GM23248 (cell line): ENCODE data around the gene ZSCAN1.

Experiments used
- EZH2 ChIP-seq: fragments of 200-600 bp; sonication (generic); IDR thresholded peaks from 2 replicates; pipeline ENCODE4 v1.6.1; 2018; ENCODE audit warnings: antibody characterized with exemption, mild to moderate bottlenecking; ENCODE audit not compliant: insufficient read depth, poor library complexity, severe bottlenecking
- EZH2phosphoT487 ChIP-seq: fragments of 200-600 bp; sonication (generic); IDR thresholded peaks from 2 replicates; pipeline ENCODE4 v1.6.1; 2018; ENCODE audit warnings: antibody characterized with exemption, moderate library complexity, mild to moderate bottlenecking, low read depth; ENCODE audit not compliant: insufficient read depth

DNA sequence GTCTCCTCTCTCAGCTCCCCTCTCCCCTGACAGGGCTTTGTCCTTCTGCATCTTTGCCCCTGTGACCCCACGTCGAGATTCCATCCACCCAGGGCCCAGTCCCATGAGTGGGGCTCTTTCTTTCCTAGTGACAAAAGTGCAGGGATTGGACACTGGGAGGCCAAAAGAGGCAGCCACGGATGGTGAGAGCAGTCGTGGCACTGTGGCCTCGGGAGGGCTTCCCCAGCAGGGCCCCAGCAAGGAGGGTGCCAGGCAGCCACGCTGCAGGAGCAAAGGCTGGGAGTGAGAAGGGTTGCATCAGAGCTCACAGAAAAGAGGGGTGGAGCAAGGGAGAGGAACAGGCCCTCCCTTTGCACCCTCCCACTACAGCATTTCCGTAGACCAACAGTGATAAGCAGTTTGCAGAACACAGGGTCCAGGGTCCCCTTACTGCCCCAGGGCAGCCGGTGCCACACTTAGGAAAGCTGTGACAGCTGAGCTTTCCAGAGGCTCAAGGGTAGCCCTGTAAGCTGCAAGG, 4.9 kb downstream of the ZSCAN1 start:
- no peak for TF ChIP-seq EZH2phosphoT487
- TF ChIP-seq EZH2: no peak
